HCEC 1CT (cell line): ENCODE results near the gene GNG12.
A peak's percentile ranks its signal among the peaks of the same experiment; 100 is the strongest.

ENCODE experiments used
- DNase-seq: peaks from one replicate; pipeline ENCODE4 v3.0.0-alpha.2; 2017

The GNG12 gene

DNA sequence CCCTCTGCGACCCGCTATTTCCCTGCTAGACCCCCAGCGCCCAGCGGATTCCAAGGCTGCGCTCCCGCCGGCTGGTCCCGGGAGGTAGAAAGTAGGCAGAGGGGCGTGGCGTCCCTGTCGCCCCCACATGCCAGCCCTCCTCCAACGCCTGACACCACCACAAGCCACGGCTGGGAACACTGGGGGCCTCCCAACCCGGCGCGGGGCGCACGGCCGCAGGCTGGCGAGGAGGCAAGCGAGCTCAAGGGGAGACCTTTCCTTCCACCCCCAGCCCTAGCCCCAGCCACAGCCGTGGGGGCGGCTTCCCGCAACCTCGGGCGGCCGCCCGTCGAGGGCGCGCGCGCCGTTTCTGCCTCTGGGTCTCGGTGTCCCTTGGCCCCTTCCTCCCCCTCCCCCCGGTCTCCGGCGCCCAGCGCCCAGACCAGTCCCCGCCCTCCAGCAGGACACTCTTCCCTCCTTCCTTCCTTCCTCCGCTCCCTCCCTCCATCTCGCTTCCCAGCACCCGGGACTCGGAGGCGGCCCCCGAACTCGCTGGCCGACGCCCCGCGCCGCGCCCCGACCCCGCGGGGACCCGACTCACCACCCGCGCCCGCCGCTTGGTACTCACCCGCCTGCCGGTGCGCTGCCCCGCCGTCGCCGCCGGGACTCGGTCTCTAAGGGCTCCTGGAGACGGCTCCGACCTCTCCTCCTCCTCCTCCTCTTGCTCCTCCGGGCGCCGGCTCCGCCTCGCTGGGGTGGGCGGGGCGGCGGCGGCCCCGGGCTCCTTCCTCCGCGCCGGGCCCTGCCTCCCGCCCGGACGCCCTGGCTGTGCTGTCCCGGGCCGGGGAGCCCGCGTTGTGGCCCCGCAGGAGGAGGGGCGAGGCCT, at the start of gene GNG12:
Gene GNG12 (minus strand): TSS at position 731 of the 865 bp plus-strand sequence. CDS start 125,781 bp downstream, outside the sequence.
- peak; percentile 82 for DNase-seq

- DNase-seq: no peak
These were observed 49.1 kb upstream of the GNG12 start for GRCh38 chr1:67882196-67882958.

- DNase-seq: peak; percentile 80
These were observed 46.9 kb upstream of the GNG12 start for GRCh38 chr1:67880056-67880601.

DNA sequence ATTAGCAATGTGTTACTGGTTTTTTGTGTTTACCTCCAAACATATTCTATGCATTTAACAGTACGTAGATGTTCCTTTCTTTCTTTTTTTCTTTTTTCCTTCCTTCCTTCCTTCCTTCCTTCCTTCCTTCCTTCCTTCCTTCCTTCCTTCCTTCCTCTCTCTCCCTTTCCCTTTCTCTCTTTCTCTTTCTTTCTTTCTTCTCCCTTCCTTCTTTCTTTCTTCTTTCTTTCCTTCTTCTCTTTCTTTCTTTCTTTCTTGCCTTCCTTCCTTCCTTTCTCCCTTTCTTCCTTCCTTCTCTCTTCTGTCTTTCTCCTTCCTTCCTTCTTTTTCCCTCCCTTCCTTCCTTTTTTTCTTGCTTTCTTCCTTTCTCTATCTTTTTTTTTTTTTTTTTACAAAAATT, 46.2 kb upstream of the GNG12 start:
- DNase-seq: no peak

DNA sequence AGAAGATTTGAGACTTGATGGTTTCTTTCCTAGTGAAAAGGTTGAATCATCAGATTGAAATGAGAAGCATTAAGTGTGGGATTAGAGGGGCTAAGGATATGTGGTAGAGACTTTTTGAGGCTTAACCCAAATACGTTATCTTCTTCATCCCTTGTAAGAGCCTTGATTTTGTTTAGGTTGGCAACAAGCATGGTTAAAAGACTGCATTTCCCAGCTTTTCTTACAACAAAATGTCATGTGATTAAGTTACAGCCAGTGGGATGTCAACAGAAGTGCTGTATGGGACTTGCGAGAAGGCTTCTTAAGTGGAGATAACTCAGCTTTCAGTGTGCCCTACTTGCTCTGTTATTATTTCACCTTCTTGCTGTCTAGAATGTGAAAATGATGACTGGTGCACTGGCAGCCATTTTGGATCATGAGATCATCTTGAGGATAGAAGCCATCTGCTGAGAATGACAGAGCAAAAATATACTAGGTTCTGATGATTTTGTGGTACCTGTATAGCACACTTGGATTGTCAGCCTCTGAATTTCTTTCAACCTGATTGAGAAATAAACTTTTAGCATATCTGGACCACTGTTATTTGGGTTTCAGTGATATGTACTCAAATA, 41.3 kb upstream of the GNG12 start:
- DNase-seq: peak; percentile 37

- no peak for DNase-seq
These were observed 36.0 kb upstream of the GNG12 start for GRCh38 chr1:67869233-67869632.

DNA sequence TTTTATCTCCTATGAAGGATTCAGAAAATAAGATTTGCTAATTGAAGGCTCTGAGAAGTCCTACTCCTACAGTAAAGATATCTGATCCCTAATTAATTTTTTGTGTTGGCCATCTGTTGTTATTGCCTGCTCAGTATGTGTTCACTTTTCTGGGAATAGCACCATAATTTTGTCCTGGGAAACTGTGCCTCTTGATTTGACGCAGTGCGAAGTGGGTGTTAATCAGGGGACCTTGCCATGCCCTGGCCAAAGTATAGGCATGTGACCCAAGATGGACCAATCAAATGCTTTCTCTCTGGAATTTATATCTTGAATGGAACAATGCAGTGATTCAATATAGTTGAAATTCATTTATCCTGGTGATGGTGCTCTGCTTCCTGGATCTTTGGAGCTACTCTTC, 30.4 kb upstream of the GNG12 start:
- no peak for DNase-seq

DNA sequence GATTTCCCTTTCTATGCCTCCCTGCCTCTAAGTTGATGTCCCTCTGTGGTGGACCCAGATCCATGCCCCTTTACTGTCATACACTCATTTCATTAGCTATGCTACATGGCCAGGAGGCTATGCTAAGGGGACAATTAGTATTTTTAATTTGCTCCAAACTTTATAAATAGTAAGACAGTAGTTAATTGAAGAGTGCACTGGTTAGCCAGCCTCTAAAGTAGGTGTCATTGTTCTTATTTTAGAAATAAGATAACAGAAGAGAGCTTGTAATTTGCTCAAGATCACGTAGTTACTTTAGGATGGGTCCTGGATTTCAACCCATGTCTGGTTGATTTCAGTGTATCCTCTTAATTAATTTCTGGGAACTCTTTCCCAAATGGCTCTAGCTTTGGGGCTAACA, 29.4 kb upstream of the GNG12 start:
- no peak for DNase-seq

GRCh38 chr1:67861856-67862516, 28.7 kb upstream of the GNG12 start:
- DNase-seq: no peak

GRCh38 chr1:67860776-67861175, 27.5 kb upstream of the GNG12 start:
- DNase-seq: no peak

- DNase-seq: no peak
These were observed 23.7 kb upstream of the GNG12 start for GRCh38 chr1:67856921-67857320.

DNA sequence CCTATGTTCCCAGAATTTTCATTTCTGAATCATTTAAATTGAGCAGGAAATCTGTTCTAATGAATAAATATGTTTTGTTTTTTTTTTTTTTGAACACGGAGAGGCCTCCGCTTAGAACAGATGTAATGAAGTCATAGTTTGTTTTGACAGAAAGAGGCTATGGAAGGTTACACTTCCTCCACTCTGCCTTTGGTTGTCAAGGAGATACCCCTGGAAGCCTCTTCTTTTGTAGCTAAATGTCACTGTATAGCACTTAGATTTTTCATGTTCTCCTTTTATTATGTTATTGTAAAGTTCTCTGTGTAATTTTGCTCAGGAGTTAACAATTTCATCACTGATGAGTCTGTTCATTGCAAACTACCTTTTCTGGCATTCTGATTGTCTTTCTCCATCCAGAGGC, 22.7 kb upstream of the GNG12 start:
- no peak for DNase-seq

GRCh38 chr1:67855444-67855843, 22.2 kb upstream of the GNG12 start:
- DNase-seq: no peak

DNA sequence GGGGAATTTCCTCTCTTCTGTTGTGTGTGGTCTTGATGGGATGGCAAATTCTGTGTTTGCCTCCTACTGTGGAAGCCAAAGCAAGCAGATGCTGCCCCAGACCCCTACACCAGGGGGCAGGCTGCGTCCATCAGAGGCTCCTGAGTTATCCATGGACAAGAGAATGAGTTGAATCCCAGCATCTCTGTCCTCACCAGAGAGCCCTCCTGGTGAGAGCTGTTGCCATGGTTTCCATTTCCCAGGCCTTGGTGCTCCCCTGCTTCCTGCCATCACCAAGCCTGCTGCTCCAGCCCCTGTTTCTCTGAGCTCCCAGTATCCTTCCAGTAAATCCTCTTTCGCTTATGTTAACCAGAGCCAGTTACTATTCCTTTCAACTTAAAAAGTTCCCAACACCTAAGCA, 20.4 kb upstream of the GNG12 start:
- DNase-seq: peak; percentile 66

DNA sequence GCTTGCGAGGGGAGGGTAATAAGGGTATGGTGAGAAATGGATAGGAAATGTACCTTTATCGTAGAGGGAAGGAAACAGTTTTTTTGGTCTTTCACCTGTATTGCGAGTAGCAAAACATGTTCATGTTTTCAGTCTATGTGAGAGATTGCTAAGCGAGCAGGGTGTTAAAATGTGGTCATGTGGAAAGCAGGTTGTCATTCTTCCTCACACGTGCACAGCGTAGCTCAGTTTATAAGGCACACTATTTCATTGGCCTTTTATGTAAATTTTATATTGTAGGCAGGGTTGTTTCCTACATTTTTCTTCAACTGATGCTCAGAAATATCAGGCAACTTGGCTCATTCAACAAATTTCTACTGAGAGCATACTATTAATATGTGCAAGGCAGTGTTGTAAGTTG, 18.5 kb upstream of the GNG12 start:
- DNase-seq: no peak

- DNase-seq: peak; percentile 87
These were observed 17.4 kb upstream of the GNG12 start for GRCh38 chr1:67850611-67851075.

DNA sequence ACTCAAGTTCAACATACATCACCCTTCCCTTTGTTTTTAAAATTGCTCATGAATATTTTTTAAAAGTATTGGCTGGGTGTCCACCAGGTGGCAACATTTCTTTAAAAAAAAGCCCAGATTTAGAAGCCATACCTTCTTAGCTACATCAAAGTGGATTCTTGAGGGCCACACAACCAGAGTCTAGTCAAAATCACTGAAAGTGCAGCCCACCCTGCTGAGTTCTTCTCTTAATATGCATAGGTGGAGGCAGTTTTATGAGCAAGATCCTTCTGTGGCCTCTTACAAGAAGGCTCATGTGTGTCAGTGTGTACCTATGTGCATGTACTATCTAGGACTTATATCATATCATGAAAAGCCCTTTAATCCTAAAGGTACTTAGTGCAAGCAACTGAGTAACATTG, 16.9 kb upstream of the GNG12 start:
- peak; percentile 62 for DNase-seq

GRCh38 chr1:67847466-67847865, 14.2 kb upstream of the GNG12 start:
- peak; percentile 27 for DNase-seq

- no peak for DNase-seq
These were observed 13.3 kb upstream of the GNG12 start for GRCh38 chr1:67846538-67846937.

GRCh38 chr1:67844988-67845387, 11.7 kb upstream of the GNG12 start:
- DNase-seq: no peak

GRCh38 chr1:67843746-67844145, 10.5 kb upstream of the GNG12 start:
- no peak for DNase-seq

DNA sequence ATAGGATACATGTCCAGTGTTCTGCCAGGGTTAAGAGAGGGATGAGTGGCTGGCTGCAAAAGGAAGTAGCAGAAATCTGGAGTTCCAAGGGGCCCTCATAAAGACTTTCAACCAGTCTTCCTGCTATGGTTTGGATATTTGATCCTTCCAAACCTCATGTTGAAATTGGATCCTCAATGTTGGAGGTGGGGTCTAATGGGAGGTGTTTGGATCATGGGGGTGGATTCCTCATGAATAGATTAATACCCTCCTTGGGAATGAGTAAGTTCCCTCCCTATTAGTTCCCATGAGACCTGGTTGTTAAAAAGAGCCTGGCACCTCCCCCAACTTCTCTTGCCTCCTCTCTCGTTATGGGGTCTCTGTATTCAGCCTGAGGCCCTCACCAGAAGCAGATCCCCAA, 10.1 kb upstream of the GNG12 start:
- no peak for DNase-seq

- DNase-seq: peak; percentile 91
These were observed 7.2 kb upstream of the GNG12 start for GRCh38 chr1:67840449-67840848.
